NT2/D1 (cell line): ENCODE results near the gene CD69.
"Not testable (repeated sequence)": the region's sequence is repeated elsewhere in the genome, so short reads cannot be mapped to it uniquely, and the experiment has no call there.

ENCODE experiments used
- DNase-seq: peaks from one replicate; pipeline ENCODE4 v3.0.0-alpha.2; 2011; ENCODE audit warnings: low read depth, low spot score
- H3K27me3 ChIP-seq: 2 replicates; pipeline ENCODE4 v1.6.0; 2011; ENCODE audit warnings: mild to moderate bottlenecking; ENCODE audit not compliant: insufficient read length, insufficient read depth
- H3K36me3 ChIP-seq: 2 replicates; pipeline ENCODE4 v1.6.1; 2011; ENCODE audit warnings: mild to moderate bottlenecking, low read length, mixed read lengths; ENCODE audit not compliant: insufficient read depth, insufficient read length
- H3K4me1 ChIP-seq: 2 replicates; pipeline ENCODE4 v1.5.1; 2011; ENCODE audit not compliant: insufficient read depth, insufficient read length
- H3K4me3 ChIP-seq: 2 replicates; pipeline ENCODE4 v1.5.1; 2011; ENCODE audit warnings: low read depth; ENCODE audit not compliant: insufficient read length
- H3K9ac ChIP-seq: 2 replicates; pipeline ENCODE4 v1.6.0; 2011; ENCODE audit warnings: low read depth; ENCODE audit not compliant: insufficient read length
- H3K9me3 ChIP-seq: 2 replicates; pipeline ENCODE4 v1.5.1; 2011; ENCODE audit warnings: mild to moderate bottlenecking, low read length; ENCODE audit not compliant: insufficient read depth
- SUZ12 ChIP-seq: IDR thresholded peaks from 2 replicates; pipeline ENCODE4 v1.6.1; 2011; ENCODE audit not compliant: insufficient read length, insufficient read depth; ENCODE audit errors: extremely low read depth
- YY1 ChIP-seq: IDR thresholded peaks from 2 replicates; pipeline ENCODE4 v1.6.1; 2011; ENCODE audit not compliant: insufficient read length, insufficient read depth
- ZNF274 ChIP-seq: IDR thresholded peaks from 2 replicates; pipeline ENCODE4 v1.6.1; 2011; ENCODE audit warnings: mild to moderate bottlenecking, low read depth, low read length

CD69 gene

DNA sequence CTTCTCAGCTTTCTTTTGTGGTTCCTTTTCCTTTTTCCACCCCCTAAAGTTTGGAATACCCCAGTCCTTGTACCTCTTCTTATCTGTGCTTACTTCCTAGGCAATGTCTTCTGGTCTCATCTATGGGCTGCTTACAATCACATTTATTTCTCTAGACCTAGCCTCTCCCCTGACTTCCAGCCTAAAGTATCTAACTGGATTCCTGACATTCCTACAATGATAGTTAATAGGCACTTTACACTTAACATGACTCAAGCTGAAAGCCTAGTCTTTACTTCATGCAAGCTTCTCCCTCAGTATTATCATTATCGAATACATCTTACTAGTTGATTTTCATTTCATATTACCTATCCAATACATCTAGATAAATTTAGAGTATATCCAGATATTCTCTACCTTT is 49.0 kb downstream of the CD69 start:
- H3K4me3 ChIP-seq, result no peak overlapping the region
- DNase-seq, result no peak
- H3K36me3 ChIP-seq, result no peaks in the 10 kb centered on the region
- no peak overlapping the region for H3K9ac ChIP-seq
- H3K4me1 ChIP-seq, result no peaks in the 10 kb centered on the region
- H3K27me3 ChIP-seq, result no peaks in the 10 kb centered on the region
- peaks cover 3% of the 10 kb centered on the region; the same call in 1 of the 2 replicates for H3K9me3 ChIP-seq
- TF ChIP-seq ZNF274 (no peak), YY1 (no peak), SUZ12 (no peak)

GRCh38 chr12:9710584-9711375 is 49.9 kb downstream of the CD69 start:
- H3K4me3 ChIP-seq, result no peak overlapping the region
- no peaks in the 10 kb centered on the region for H3K4me1 ChIP-seq
- H3K9ac ChIP-seq, result no peak overlapping the region
- no peaks in the 10 kb centered on the region for H3K27me3 ChIP-seq
- no peak for TF ChIP-seq YY1
- no peak for TF ChIP-seq SUZ12
- TF ChIP-seq ZNF274, result no peak
- no peak for DNase-seq
- H3K36me3 ChIP-seq, result no peaks in the 10 kb centered on the region
- peaks cover 3% of the 10 kb centered on the region; the same call in 1 of the 2 replicates for H3K9me3 ChIP-seq

DNA sequence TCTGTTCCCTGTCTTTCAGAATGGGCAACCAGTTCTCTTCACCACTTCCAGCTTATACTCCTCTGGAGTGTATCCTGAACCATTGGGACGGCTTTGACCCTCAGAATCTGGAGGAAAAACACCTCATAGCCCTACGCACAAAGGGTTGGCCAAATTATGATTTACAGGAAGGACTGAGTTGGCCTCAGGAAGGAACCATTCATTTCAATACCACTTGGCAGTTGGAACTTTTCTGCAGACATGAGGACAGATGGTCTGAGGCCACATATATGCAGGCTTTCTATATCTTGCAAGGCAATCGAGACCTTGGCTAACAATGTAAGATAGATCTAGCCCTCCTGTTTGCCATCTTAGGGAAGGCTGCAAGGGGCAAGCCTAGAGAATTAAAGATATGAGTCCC is 51.8 kb downstream of the CD69 start:
- no peak overlapping the region for H3K9ac ChIP-seq
- peaks cover 3% of the 10 kb centered on the region; the same call in 1 of the 2 replicates for H3K9me3 ChIP-seq
- H3K27me3 ChIP-seq, result no peaks in the 10 kb centered on the region
- TF ChIP-seq ZNF274 (no peak), YY1 (no peak), SUZ12 (no peak)
- no peaks in the 10 kb centered on the region for H3K36me3 ChIP-seq
- H3K4me3 ChIP-seq, result no peak overlapping the region
- no peaks in the 10 kb centered on the region for H3K4me1 ChIP-seq
- DNase-seq, result no peak

GRCh38 chr12:9707864-9708808 is 52.6 kb downstream of the CD69 start:
- Histone ChIP-seq H3K27me3 (no peaks in the 10 kb centered on the region), H3K4me1 (no peaks in the 10 kb centered on the region), H3K9ac (no peak overlapping the region), H3K4me3 (no peak overlapping the region), H3K9me3 (peaks cover 3% of the 10 kb centered on the region; the same call in 1 of the 2 replicates), H3K36me3 (no peaks in the 10 kb centered on the region)
- DNase-seq, result peak; percentile 79
- no peak for TF ChIP-seq SUZ12
- no peak for TF ChIP-seq YY1
- TF ChIP-seq ZNF274, result no peak

GRCh38 chr12:9707356-9707755 is 53.3 kb downstream of the CD69 start:
- H3K9me3 ChIP-seq, result peaks cover 3% of the 10 kb centered on the region; the same call in 1 of the 2 replicates
- no peak overlapping the region for H3K9ac ChIP-seq
- H3K36me3 ChIP-seq, result no peaks in the 10 kb centered on the region
- no peaks in the 10 kb centered on the region for H3K27me3 ChIP-seq
- TF ChIP-seq SUZ12, result no peak
- no peak for TF ChIP-seq ZNF274
- no peak for TF ChIP-seq YY1
- H3K4me3 ChIP-seq, result no peak overlapping the region
- no peaks in the 10 kb centered on the region for H3K4me1 ChIP-seq
- DNase-seq, result no peak

GRCh38 chr12:9706086-9706685 is 54.5 kb downstream of the CD69 start:
- H3K27me3 ChIP-seq, result no peaks in the 10 kb centered on the region
- H3K9me3 ChIP-seq, result peaks cover 3% of the 10 kb centered on the region; the same call in 1 of the 2 replicates
- H3K4me1 ChIP-seq, result no peaks in the 10 kb centered on the region
- DNase-seq, result no peak
- no peak overlapping the region for H3K4me3 ChIP-seq
- TF ChIP-seq YY1 (no peak), ZNF274 (no peak), SUZ12 (no peak)
- H3K36me3 ChIP-seq, result no peaks in the 10 kb centered on the region
- no peak overlapping the region for H3K9ac ChIP-seq

DNA sequence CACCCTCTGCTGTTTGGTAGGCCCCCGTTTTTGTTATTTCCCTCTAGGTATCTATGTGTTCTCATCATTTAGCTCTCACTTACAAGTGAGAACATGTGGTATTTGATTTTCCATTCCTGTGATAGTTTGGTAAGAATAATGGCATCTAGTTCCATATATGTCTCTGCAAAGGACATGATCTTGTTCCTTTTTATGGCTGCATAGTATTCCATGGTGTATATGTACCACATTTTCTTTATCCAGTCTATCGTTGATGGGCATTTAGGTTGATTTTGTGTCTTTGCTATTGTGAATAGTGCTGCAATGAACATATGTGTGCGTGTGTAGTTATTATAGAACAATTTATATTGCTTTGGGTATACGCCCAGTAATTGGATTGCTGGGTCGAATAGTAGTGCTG is 56.1 kb downstream of the CD69 start:
- H3K9me3 ChIP-seq, H3K36me3 ChIP-seq, DNase-seq, H3K9ac ChIP-seq, H3K4me3 ChIP-seq, H3K27me3 ChIP-seq, H3K4me1 ChIP-seq: not testable (repeated sequence)
